ENCODE measurements around the gene SLC4A4. TPM values are rescaled to one million over a fixed set of nuclear protein-coding genes. Genes with fewer than 3 reads are reported as not detected.

The SLC4A4 gene
- total and polyA plus RNA-seq, 2 of the 13 experiments (the other 11 are each of a cell fraction or from before 2014, with no cell fraction given): 0.01 TPM; not detected in 1

- Histone ChIP-seq H3K27me3 (ENCODE audit: control insufficient read depth in 1 of 2, insufficient read depth in 2 of 2, low read length in 2 of 2) (no peaks in the 10 kb centered on the region; a peak in 1 of 5 replicates), H3K27ac (ENCODE audit: extremely low read length, insufficient read depth, low read length) (no peak overlapping the region), H3K9me3 (ENCODE audit: low read length) (no peaks in the 10 kb centered on the region), H3K4me2 (ENCODE audit: low read depth, low read length) (no peak overlapping the region), H3K4me3 (replicated peaks in 1 of 3; ENCODE audit: insufficient read depth in 1 of 3, low read depth in 2 of 3, low read length in 3 of 3) (no peak overlapping the region), H2AFZ (ENCODE audit: low read length) (no peak overlapping the region), H3K79me2 (ENCODE audit: insufficient read depth, low read length) (no peaks in the 10 kb centered on the region), H4K20me1 (ENCODE audit: insufficient read depth, low read length) (no peaks in the 10 kb centered on the region), H3K4me1 (ENCODE audit: insufficient read depth, low read length) (no peaks in the 10 kb centered on the region), H3K9ac (ENCODE audit: insufficient read depth, low read depth, low read length) (no peak overlapping the region), H3K36me3 (replicated peaks in 1 of 2; ENCODE audit: control insufficient read depth in 1 of 2, insufficient read depth in 2 of 2, low read length in 2 of 2) (no peaks in the 10 kb centered on the region)
- FAIRE-seq (no peak), DNase-seq (ENCODE audit: low spot score) (no peak), ATAC-seq (no peak)
- intact Hi-C loops (cut with micrococcal nuclease; ENCODE audit: unreplicated experiment): no loop called here
- TF ChIP-seq PRDM4 (CRISPR knock-in tag; IDR thresholded peaks at IDR 0.05; ENCODE audit: borderline replicate concordance) (no peak), KDM5A (IDR thresholded peaks at IDR 0.05; ENCODE audit: borderline replicate concordance, low read length) (no peak), HMGXB4 (CRISPR knock-in tag; IDR thresholded peaks at IDR 0.05; ENCODE audit: borderline replicate concordance in 1 of 2, low read depth in 1 of 2) (no peak), KDM2A (CRISPR knock-in tag; IDR thresholded peaks at IDR 0.05; ENCODE audit: borderline replicate concordance, low read depth) (no peak), KAT8 (CRISPR knock-in tag; IDR thresholded peaks at IDR 0.05) (no peak), LCORL (IDR thresholded peaks at IDR 0.05) (no peak), LCORL (CRISPR knock-in tag; IDR thresholded peaks at IDR 0.05) (no peak)
- ChIA-PET CTCF (ENCODE audit: low intra/inter-chr PET ratio, low total read pairs) (no interaction called here), POLR2A (no interaction called here)
- BruUV-seq (replicated peaks): no TSS peak
- in situ Hi-C loops (cut with HindIII; ENCODE audit: extremely low pct_ligation_motif_present, low pct_unique_long_range_greater_than_20kb): no loop called here
These were observed 254.5 kb downstream of the SLC4A4 start for GRCh38 chr4:71593311-71593710.

Data from HepG2 (cell line).